Psoas muscle (tissue), 8 donors: Measurements from ENCODE around the gene INTS11. TPM values are rescaled to one million over a fixed set of nuclear protein-coding genes. Genes with fewer than 3 reads are reported as not detected.

Experiments
- ATAC-seq, 4 donors: fragments of 200-7000 bp; cut with Tn5 transposase; one replicate each; pipeline ENCODE4 v1.9.1; 2020; ENCODE audit warnings: moderate library complexity in 3 of 4, mild to moderate bottlenecking in 2 of 4
- DNase-seq, 2 donors: peaks; one replicate each; pipeline ENCODE4 v3.0.0-alpha.2; 2020
- H3K27ac ChIP-seq: fragments of 200-600 bp; one replicate; pipeline ENCODE4 v1.8.0; 2022
- H3K27me3 ChIP-seq, 3 donors: fragments of 200-600 bp in 1 of 3; one replicate each; pipeline versions ENCODE4 v1.6.1 to v1.8.0; 2013 to 2022; ENCODE audit warnings: low read length in 2 of 3, mild to moderate bottlenecking in 2 of 3, moderate library complexity in 1 of 3; ENCODE audit not compliant: insufficient read depth in 3 of 3
- H3K36me3 ChIP-seq, 2 donors: fragments of 200-600 bp in 1 of 2; one replicate each; pipeline versions ENCODE4 v1.6.1 to v1.8.0; 2013 to 2022; ENCODE audit warnings: low read depth in 1 of 2, mild to moderate bottlenecking in 1 of 2, moderate library complexity in 1 of 2; ENCODE audit not compliant: insufficient read depth in 1 of 2
- H3K4me1 ChIP-seq: fragments of 200-600 bp; one replicate; pipeline ENCODE4 v1.8.0; 2022
- H3K4me3 ChIP-seq: fragments of 200-600 bp; one replicate; pipeline ENCODE4 v1.8.0; 2022; ENCODE audit warnings: mild to moderate bottlenecking
- H3K9me3 ChIP-seq: fragments of 200-600 bp; one replicate; pipeline ENCODE4 v1.8.0; 2022
- WGBS, 3 donors: extraction: QIAGEN DNeasy Blood & Tissue Kit; methylation state at CpG; one replicate each; pipeline versions ENCODE4 v1.1.6 to v1.1.7; 2013; 5-methylcytosine and 5-hydroxymethylcytosine counted together
- intact Hi-C, 2 donors: fragments of 100-400 bp; cut with DNase I; formaldehyde crosslinking; loops; one replicate each; pipeline versions ENCODE4 v1.11.0 to v1.14.2; 2022
- polyA plus RNA-seq, 3 donors: library from polyadenylated mRNA; stranded (reverse); fragments of 200-250 nt; gene quantifications; one replicate each; pipeline ENCODE4 v1.2.3, GENCODE V29; 2013
- total RNA-seq, 4 donors: library from RNA; stranded (reverse); fragmentation: NEBNext Ultra II Directional in 2 of 4; extraction: Animal tissue kit (Norgen Biotek cat#: 25700) in 2 of 4; gene quantifications; one replicate each; pipeline versions ENCODE4 v1.2.1 to v1.2.4, GENCODE V29; 2021 to 2023
- TF ChIP-seq, protein P1 (sequence below): fragments of 200-600 bp; IDR thresholded peaks from one replicate; pipeline ENCODE4 v1.8.0; 2022; ENCODE audit warnings: antibody characterized with exemption
- donor health status: healthy with polysubstance abuse.
- donor health status: DM: no; HTN: no; CAD: no; lungs with moderate emphysema.
- donor health status: Bipolar disorder and iron deficiency.
- donor health status: healthy.
- donor health status: DM: yes; HTN: yes; CAD: no.
- donor health status: DM: no; HTN: no; CAD: no.
- donor health status: DM: no; HTN: no; CAD: no.
- donor health status: DM: yes; HTN: yes; CAD: no.

Gene INTS11
- total and polyA plus RNA-seq, 7 donors, result 55.6 to 80.8 (median 71.2) TPM

DNA sequence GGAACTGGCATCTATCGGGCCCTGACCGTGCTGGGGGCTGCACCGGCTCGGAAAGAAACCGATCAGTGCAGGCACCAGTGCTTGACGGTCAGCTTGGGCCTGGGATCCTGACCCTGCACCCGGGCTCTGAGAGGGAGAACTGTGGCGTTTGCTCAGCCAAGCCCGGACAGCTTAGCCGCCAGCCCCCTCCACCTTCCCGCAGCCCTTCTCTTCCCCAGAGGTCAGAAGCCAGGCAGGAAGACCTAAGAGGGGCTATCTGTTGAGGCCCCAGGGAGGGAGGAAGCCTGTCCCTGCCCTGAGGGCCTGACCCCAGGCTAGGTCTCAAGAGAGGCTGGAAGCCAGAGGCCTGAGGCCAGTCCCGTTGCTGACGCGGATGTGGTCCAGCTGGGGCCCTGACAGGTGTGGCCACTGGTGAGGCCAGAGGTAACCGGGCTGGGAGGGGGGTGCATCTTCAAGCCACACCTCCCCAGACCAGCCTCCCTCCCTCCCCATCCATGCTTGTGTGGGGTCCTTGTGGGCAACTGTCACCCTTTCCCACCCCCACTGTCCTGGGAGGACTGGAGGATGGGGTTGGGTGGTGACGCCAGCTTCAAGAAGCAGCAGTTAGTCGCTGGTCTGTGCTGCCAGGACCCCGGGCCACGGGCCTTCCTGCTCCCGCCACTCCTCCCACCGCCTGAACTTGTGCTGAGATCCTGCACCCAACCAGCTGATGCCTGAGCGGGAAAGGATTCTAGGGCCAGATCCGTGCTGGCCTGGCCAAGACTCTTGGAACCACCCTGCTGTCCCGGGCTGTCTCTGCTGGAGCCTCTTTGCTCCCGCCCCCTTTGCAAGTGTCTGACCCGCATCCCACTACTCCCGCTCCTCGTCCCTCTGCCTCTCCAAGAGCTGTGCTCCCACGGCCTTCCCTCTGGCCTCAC, 27.3 kb upstream of the INTS11 start:
- Histone ChIP-seq H3K9me3 (no peaks in the 10 kb centered on the region), H3K36me3 (peaks cover 0 to 4% of the 10 kb centered on the region in 2 donors), H3K27me3 (peaks cover 0 to 18% (median 0%) of the 10 kb centered on the region in 3 donors), H3K4me1 (peaks cover 24% of the 10 kb centered on the region), H3K27ac (peak overlapping the region; percentile 60), H3K4me3 (peak overlapping the region; percentile 25)
- peak; percentile 71 to 81 for DNase-seq
- TF ChIP-seq, protein P1, sequence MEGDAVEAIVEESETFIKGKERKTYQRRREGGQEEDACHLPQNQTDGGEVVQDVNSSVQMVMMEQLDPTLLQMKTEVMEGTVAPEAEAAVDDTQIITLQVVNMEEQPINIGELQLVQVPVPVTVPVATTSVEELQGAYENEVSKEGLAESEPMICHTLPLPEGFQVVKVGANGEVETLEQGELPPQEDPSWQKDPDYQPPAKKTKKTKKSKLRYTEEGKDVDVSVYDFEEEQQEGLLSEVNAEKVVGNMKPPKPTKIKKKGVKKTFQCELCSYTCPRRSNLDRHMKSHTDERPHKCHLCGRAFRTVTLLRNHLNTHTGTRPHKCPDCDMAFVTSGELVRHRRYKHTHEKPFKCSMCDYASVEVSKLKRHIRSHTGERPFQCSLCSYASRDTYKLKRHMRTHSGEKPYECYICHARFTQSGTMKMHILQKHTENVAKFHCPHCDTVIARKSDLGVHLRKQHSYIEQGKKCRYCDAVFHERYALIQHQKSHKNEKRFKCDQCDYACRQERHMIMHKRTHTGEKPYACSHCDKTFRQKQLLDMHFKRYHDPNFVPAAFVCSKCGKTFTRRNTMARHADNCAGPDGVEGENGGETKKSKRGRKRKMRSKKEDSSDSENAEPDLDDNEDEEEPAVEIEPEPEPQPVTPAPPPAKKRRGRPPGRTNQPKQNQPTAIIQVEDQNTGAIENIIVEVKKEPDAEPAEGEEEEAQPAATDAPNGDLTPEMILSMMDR, result no peak
- ATAC-seq, result peak in 1 of 4 donors; percentile 2
- WGBS, 3 donors, result 35 to 60% (median 36%) methylated on average over 24 to 29 of the region's 29 CpGs
- intact Hi-C loops, result no loop called here

DNA sequence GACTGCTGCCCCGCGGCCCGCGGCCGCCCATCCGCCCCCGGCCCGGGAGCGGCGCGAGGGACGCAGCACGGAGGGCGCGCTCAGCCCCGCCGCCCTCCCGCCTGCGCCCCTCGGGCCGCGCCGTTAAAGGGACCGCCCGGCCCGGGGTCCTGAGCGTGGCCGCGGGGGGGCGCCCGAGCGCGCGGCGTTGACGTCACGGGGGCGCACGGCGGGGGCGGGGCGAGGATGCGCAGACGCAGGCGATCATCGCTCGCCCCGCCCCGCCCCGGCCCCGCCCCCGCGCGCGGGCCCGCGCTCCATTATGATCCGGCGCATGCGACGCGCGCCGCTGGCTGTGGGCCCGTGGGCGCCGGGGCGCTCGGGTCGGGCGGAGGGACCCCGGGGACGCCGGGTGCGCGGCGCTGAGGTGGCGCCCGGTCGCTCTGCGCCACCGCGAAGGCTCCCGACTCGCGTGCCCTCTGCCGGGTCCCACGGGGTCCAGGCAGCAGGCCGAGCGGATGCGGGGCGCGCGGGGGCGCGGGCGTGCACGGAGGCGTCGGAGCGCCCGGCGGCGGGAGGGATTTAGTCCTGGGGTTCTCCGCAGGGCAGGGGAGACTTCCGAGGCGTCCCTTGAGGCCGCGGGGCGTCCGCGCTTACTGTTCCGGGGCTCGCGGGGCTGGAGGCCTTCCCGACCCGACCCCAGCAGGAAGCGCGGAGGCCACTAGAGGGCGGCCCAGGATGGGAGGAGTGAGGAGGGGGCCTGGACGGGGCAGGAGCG, 25.0 kb upstream of the INTS11 start, which contains the start of gene DVL1:
Gene DVL1 (minus strand): TSS at position 163 of the 757 bp plus-strand sequence. CDS start 353 bp downstream, outside the sequence.
- DNase-seq (peak; percentile 78 to 88), ATAC-seq (peak; percentile 22 to 40 (median 32))
- Histone ChIP-seq H3K36me3 (peaks cover 0 to 4% of the 10 kb centered on the region in 2 donors), H3K27me3 (peaks cover 0 to 4% (median 0%) of the 10 kb centered on the region in 3 donors), H3K4me1 (peaks cover 46% of the 10 kb centered on the region), H3K27ac (peak within 1 kb of the TSS; percentile 97), H3K9me3 (no peaks in the 10 kb centered on the region), H3K4me3 (peak within 1 kb of the TSS; percentile 83)
- intact Hi-C loops, result loop anchor here in 1 of 2 donors (2.0 to 5.0 kb wide), 3 partner anchors 23 to 77 kb away; partner anchors contain the start of genes ACAP3, PUSL1 and UBE2J2
- TF ChIP-seq, protein P1, result peak; percentile 42
- 0 to 1% (median 1%) methylated on average over 44 to 117 of the region's 122 CpGs for WGBS, 3 donors

DNA sequence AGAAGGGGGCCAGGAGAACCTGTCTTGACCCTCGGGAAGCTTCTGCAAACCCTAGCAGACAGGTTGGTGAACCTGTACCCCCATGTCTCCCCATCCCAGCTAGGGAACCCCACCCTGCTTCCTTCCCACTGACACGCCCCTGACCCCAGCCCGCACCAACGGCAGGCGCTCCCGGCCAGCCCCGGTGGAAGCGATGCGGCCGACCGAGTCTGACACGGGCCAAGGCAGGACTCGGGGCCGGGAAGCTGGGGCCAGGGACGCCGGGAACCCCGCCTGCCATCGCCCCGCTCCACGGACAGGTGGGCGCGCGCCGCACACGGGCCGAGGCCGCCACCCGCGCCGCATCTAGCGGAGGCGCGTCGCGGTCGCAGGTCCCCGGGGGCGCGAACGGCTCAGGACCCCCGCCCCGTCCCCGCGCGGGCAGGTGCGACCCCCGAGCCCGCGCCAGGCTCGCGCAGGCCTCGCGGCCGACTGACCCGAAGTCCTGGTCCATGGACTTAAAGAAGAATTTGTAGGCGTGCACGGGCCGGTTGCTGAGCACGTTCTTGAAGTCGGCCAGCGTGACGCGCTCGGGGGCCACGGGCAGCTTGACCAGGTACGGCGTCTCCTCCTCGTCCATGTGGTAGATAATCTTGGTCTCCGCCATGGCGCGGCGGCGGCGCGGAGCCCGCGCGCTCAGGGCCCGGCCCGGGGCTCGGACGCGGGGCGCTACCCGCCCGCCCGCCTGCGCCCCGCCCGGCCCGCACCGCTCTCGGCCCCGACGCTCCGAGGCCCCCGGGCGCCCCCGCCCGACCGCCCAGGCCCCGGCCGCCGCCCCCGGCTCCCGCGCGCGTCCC, 24.2 kb upstream of the INTS11 start:
- DNase-seq (no peak), ATAC-seq (no peak)
- Histone ChIP-seq H3K36me3 (no peaks in the 10 kb centered on the region), H3K9me3 (no peaks in the 10 kb centered on the region), H3K27me3 (no peaks in the 10 kb centered on the region), H3K4me3 (peak overlapping the region; percentile 73), H3K27ac (peak overlapping the region; percentile 97), H3K4me1 (peaks cover 53% of the 10 kb centered on the region)
- TF ChIP-seq, protein P1, result no peak
- WGBS, 3 donors, result 0 to 3% (median 1%) methylated on average over 33 to 109 of the region's 109 CpGs
- intact Hi-C loops, result loop anchor here in 1 of 2 donors (2.0 to 5.0 kb wide), 3 partner anchors 24 to 76 kb away; partner anchors contain the start of genes ACAP3, PUSL1 and UBE2J2
